Measurements from ENCODE around the gene SH3TC1. TPM values are rescaled to one million over a fixed set of nuclear protein-coding genes. Genes with fewer than 3 reads are reported as not detected.

Gene SH3TC1
- total RNA-seq, 4 donors from 2014 or later, result 15.0 to 78.6 (median 41.4) TPM

- Histone ChIP-seq H3K27me3 (no peaks in the 10 kb centered on the region), H3K4me1 (peaks cover 7 to 22% (median 12%) of the 10 kb centered on the region in 4 donors), H3K27ac (peak overlapping the region in 2 of 4 donors; percentile 46 to 65), H3K9me3 (no peaks in the 10 kb centered on the region), H3K4me3 (no peak overlapping the region), H3K36me3 (no peaks in the 10 kb centered on the region)
- TF ChIP-seq CTCF (IDR thresholded peaks at IDR 0.05), result no peak
- TF ChIP-seq POLR2AphosphoS5 (IDR thresholded peaks at IDR 0.05), result peak in 2 of 3 donors; percentile 15 to 23
- no peak for TF ChIP-seq EP300 (IDR thresholded peaks at IDR 0.05; ENCODE audit: low read depth)
- no peak for TF ChIP-seq POLR2A (IDR thresholded peaks at IDR 0.05)
- WGBS, 2 donors (ENCODE audit: low coverage in 1 of 2), result 67% methylated on average over 29 of the region's 39 CpGs; no CpG with 5 or more reads in 1 of the 2 donors
- peak; percentile 84 for DNase-seq
- in situ Hi-C loops (cut with MboI; ENCODE audit: low pct_ligation_motif_present in 1 of 4, low pct_unique_long_range_greater_than_20kb in 1 of 4, low sequenced_read_pairs in 3 of 4), result loop anchor here in 2 of 4 donors (25.0 kb wide), 2 partner anchors 184 to 359 kb away; partner anchors contain the start of genes CPZ (in 1 of the 2) and GPR78 (in 1 of the 2)
- intact Hi-C loops (cut with DNase I; ENCODE audit: low total_unique reads), result no loop called here
Observed at GRCh38 chr4:8228319-8229250, 29.5 kb downstream of the SH3TC1 start.

- Histone ChIP-seq H3K4me1 (peaks cover 7 to 22% (median 12%) of the 10 kb centered on the region in 4 donors), H3K9me3 (no peaks in the 10 kb centered on the region), H3K27ac (peak overlapping the region in 1 of 4 donors; percentile 65), H3K4me3 (no peak overlapping the region), H3K36me3 (no peaks in the 10 kb centered on the region), H3K27me3 (no peaks in the 10 kb centered on the region)
- in situ Hi-C loops (cut with MboI; ENCODE audit: low pct_ligation_motif_present in 1 of 4, low pct_unique_long_range_greater_than_20kb in 1 of 4, low sequenced_read_pairs in 3 of 4), result loop anchor here in 2 of 4 donors (25.0 kb wide), 2 partner anchors 183 to 358 kb away; partner anchors contain the start of genes CPZ (in 1 of the 2) and GPR78 (in 1 of the 2)
- TF ChIP-seq POLR2A (IDR thresholded peaks at IDR 0.05) (no peak), EP300 (IDR thresholded peaks at IDR 0.05; ENCODE audit: low read depth) (no peak), CTCF (IDR thresholded peaks at IDR 0.05) (no peak), POLR2AphosphoS5 (IDR thresholded peaks at IDR 0.05) (no peak)
- WGBS, 2 donors (ENCODE audit: low coverage in 1 of 2), result 93% methylated on average over 17 of the region's 17 CpGs; no CpG with 5 or more reads in 1 of the 2 donors
- no peak for DNase-seq
- intact Hi-C loops (cut with DNase I; ENCODE audit: low total_unique reads), result no loop called here
Observed at GRCh38 chr4:8229331-8229975, 30.4 kb downstream of the SH3TC1 start.

- WGBS, 2 donors (ENCODE audit: low coverage in 1 of 2), result 93 to 95% methylated on average over 11 of the region's 11 CpGs
Observed at GRCh38 chr4:8230033-8230432, 30.9 kb downstream of the SH3TC1 start.

More at GRCh38 chr4:8230033-8230432, 30.9 kb downstream of the SH3TC1 start:
- Histone ChIP-seq H3K27me3 (no peaks in the 10 kb centered on the region), H3K36me3 (no peaks in the 10 kb centered on the region), H3K27ac (no peak overlapping the region), H3K4me1 (peaks cover 7 to 22% (median 12%) of the 10 kb centered on the region in 4 donors), H3K4me3 (no peak overlapping the region), H3K9me3 (no peaks in the 10 kb centered on the region)
- no peak for TF ChIP-seq EP300 (IDR thresholded peaks at IDR 0.05; ENCODE audit: low read depth)
- no peak for TF ChIP-seq CTCF (IDR thresholded peaks at IDR 0.05)
- no peak for TF ChIP-seq POLR2A (IDR thresholded peaks at IDR 0.05)
- TF ChIP-seq POLR2AphosphoS5 (IDR thresholded peaks at IDR 0.05), result no peak
- in situ Hi-C loops (cut with MboI; ENCODE audit: low pct_ligation_motif_present in 1 of 4, low pct_unique_long_range_greater_than_20kb in 1 of 4, low sequenced_read_pairs in 3 of 4) (loop anchor here in 2 of 4 donors (25.0 kb wide), 2 partner anchors 182 to 357 kb away; partner anchors contain the start of genes CPZ (in 1 of the 2) and GPR78 (in 1 of the 2)), intact Hi-C loops (cut with DNase I; ENCODE audit: low total_unique reads) (no loop called here)
- no peak for DNase-seq

All from transverse colon (tissue), 4 donors.